GM19043 (cell line): Measurements from ENCODE around the gene PMM1.
A peak's percentile ranks its signal among the peaks of the same experiment; 100 is the strongest.
"Not testable (repeated sequence)": the region's sequence is repeated elsewhere in the genome, so short reads cannot be mapped to it uniquely, and the experiment has no call there.

Experiments used
- ATAC-seq: cut with Tn5 transposase; IDR thresholded peaks from one replicate; pipeline ENCODE4 v1.9.1; 2021; ENCODE audit warnings: low read depth; ENCODE audit not compliant: unreplicated experiment

Gene PMM1

DNA sequence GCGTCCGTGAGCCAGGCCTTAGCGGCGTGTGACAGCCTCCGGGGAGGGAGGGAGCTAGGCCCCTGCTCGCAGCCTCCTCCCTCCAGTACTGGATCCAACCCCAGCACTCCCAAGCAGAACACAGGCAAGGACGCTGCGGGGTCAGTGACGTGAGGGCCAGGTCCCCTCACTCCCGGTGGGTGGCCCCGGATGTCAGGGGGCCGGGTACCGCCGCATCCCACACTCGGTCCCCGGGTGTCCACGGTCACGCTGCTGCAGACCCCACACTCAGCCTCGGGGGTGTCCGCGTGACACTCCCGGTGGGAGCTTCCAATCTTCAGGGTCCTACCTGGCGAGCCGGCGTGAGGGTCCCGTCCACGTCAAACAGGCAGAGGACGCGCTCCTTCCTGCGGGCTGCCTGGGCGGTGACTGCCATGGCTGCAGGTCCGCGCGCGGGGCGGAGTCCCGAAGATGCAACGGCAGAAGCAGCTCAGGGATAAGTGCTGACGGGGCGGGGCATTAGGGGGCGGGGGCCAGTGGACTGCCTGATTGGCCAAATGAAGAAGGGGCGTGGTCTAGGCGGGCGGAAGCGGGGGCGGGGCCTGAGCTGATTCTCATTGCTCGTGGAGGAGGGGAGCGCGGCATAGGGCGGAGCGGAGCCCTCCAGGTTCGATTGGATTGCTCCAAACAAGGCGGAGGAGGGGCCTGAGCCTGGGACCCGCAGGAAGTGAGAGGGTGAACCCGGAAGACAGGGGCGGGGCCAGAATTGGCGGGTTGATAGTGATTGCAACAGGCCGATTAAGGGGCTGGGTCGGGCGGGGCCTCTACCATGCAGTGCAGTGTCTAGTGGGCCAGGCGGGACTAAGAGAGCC lies at the start of gene PMM1:
Gene PMM1 (minus strand): TSS at position 450 of the 851 bp plus-strand sequence. CDS start 35 bp downstream, at position 415.
- peak; percentile 93 for ATAC-seq

GRCh38 chr22:41638748-41639147 lies 49.1 kb upstream of the PMM1 start:
- ATAC-seq = no peak

DNA sequence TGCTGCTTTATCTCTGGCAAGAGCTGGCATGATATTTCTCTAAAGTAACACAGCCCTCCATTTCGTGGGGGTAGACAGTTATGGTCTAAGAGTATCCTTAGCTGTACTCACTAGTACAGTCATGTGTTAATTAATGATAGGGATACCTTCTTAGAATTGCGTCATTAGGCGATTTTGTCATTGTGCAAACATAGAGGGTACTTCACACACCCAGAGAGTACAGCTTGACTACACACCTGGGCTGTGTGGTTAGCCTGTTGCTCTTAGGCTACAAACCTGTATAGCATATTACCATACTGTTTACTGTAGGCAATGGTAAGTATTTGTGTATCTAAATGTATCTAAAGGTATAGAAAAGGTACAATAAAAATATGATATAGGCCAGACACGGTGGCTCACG lies 48.5 kb upstream of the PMM1 start:
- no peak for ATAC-seq

DNA sequence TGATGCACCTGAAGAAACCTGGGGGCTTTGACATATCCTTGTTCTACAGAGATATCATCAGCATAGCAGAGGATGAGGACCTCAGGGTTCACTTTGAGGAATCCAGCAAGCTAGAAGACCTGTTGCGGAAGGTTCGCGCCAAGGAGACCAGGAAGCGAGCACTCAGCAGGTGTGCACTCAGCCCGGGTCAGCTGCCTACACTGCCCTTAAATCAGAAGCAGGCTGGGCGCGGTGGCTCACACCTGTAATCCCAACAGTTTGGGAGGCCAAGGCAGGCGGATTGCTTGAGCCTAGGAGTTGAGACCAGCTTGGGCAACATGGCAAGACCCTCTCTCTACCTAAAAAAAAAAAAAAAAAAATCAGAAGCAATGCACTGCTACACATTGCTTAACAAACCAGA lies 48.0 kb upstream of the PMM1 start:
- not testable (repeated sequence) for ATAC-seq

- ATAC-seq = no peak
Measured at GRCh38 chr22:41636467-41636866, 46.8 kb upstream of the PMM1 start.

DNA sequence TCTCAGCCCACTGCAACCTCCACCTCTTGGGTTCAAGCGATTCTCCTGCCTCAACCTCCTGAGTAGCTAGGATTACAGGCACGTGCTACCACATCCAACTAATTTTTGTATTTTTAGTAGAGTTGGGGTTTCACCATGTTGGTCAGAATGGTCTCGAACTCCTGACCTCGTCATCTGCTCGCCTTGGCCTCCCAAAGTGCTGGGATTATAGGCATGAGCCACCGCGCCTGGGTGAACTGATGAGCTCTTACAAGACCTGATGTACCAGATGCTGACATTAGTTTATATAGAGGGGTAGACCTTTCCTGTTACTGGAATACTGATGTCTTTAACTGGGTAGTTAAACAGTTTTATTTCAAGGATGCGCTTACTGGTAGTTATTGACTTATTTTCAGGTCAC lies 45.0 kb upstream of the PMM1 start:
- not testable (repeated sequence) for ATAC-seq

GRCh38 chr22:41631615-41632014 lies 42.0 kb upstream of the PMM1 start:
- ATAC-seq = not testable (repeated sequence)

DNA sequence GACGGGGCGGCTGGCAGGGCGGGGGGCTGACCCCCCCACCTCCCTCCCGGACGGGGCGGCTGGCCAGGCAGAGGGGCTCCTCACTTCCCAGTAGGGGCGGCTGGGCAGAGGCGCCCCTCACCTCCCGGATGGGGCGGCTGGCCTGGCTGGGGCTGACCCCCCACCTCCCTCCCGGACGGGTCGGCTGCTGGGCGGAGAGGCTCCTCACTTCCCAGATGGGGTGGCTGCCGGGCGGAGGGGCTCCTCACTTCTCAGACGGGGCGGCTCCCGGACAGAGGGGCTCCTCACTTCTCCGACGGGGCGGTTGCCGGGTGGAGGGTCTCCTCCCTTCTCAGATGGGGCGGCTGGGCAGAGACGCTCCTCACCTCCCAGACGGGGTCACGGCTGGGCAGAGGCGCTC lies 41.5 kb upstream of the PMM1 start:
- ATAC-seq = not testable (repeated sequence)

GRCh38 chr22:41625577-41625976 lies 35.9 kb upstream of the PMM1 start:
- ATAC-seq = no peak

- no peak for ATAC-seq
Measured at GRCh38 chr22:41621911-41622179, 32.2 kb upstream of the PMM1 start.

DNA sequence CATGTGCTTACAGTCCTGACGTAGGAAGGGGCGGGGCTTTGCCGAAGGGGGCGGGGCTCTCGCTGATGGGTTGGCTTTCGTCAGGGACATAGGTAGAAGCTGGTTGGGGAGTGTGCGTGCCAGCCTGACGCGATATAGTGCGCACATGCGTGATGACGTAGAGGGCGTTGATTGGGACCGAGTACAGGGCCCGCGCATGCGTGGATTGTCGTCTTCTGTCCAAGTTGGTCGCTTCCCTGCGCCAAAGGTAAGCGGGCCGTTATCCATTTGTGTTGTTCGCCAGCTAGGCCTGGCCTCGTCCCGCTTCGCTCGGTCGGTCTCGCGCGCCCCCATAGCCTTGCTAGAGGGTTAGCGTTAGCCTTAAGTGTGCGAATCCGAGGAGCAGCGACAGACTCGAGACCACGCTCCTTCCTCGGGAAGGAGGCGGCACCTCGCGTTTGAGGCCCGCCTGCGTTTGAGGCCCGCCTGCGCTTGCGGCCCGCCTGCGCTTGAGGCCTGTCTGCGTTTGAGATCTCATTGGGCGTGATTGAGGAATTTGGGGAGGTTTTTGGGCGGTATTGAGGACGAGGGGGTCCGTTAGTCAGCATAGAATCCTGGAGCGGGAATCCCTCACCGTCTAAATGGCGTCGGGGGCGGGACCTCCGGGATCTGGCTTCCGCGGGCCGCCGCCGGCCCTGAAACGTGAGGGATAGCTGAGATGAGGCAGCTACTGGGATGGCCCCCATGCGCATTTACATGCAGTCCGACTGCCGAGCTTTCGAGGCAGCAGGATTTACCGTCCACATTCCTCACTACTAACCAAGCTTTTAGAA lies 31.7 kb upstream of the PMM1 start, which contains the start of gene XRCC6:
Gene XRCC6 (plus strand): TSS at position 197 of the 812 bp plus-strand sequence. CDS start 710 bp downstream, outside the sequence.
- ATAC-seq = peak; percentile 86

DNA sequence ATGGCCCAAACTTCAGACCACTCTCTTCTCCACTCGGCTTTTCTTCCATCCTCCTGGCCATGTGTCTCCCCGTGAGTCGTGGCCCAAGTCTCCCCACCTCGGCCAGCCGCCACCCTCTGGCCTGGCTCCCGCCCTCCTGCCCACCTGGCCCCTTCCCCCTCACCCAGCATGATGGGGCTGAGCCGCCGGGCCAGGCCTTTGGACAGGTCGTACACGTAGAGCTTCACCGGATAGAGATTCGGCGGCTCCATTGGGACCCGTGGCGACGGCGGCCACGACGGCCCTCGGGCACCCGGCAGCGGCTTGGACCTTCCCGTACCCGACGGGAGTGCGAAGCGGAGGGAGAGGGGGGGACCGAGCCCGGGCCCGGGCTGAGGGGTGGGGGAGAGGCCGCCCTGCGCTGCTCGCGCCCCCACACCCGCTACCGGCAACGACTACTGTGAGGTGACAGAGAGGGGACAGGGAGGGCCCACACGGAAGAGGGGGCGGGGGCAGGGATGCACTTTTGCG lies 31.0 kb upstream of the PMM1 start, which contains the start of gene DESI1:
Gene DESI1 (minus strand): TSS at position 455 of the 510 bp plus-strand sequence. CDS start 204 bp downstream, at position 251.
- peak; percentile 27 for ATAC-seq

- no peak for ATAC-seq
Measured at GRCh38 chr22:41619979-41620588, 30.4 kb upstream of the PMM1 start.

DNA sequence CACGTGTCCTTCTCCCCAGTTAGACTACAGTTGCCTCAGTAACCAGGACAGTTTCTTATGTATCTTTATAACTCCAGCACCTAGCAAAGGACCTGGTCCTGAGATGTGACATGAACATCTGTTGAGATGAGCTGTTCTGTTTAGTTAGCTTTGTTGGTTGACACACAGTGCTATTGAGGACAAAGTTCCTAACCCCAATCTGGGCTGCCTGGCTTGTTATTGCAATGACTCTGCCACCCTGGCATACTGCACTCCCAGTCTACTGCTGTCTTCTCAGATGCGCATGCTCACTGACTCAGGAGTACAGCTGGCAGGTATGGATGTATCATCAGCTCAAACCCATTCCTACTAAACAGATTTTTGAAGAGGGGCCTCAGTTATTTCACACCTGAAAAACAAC lies 23.8 kb upstream of the PMM1 start:
- no peak for ATAC-seq

DNA sequence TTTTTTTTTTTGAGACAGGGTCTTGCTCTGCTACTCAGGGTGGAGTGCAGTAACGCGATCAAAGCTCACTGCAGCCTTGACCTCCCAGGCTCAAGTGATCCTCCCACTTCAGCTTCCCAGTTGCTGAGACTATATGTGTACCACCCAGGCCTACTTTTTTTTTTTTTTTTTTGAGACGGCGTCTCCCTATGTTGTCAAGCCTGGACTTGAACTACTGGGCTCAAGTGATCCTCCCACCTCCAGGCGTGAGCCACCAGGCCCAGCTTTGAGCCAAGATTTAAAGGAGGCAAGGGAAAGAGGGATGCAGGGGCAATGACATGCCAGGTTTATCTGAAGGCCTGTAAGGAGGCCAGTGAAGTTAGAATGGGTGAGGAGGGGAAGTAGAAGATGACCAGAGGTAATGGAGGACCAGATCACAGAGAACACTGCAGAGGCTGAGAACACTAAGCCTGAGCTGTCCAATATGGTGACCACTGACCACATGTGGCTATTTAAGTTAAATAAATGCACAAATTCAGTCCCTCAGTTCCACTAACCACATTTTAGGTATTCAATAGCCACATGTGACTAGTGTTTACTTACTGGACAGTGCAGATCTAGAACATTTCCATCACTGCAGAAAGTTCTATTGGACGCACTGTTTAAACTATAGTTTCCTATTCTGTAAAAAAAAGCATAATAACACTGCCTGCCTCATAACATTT lies 23.1 kb upstream of the PMM1 start:
- ATAC-seq = no peak

GRCh38 chr22:41608386-41608785 lies 18.7 kb upstream of the PMM1 start:
- no peak for ATAC-seq

GRCh38 chr22:41603873-41604332 lies 14.3 kb upstream of the PMM1 start:
- peak; percentile 81 for ATAC-seq

- no peak for ATAC-seq
Measured at GRCh38 chr22:41600976-41601375, 11.3 kb upstream of the PMM1 start.

GRCh38 chr22:41598891-41599635 lies 9.4 kb upstream of the PMM1 start:
- ATAC-seq = no peak
